Stimulated activated CD8-positive, alpha-beta memory T cell treated with anti-CD3 and anti-CD28 coated beads, Interleukin-7, amount 100 ng/mL, for 24 hours (primary cell): ENCODE data around the gene UVRAG.

Experiments used
- DNase-seq: peaks from one replicate; pipeline ENCODE4 v3.0.0-alpha.2; 2020; ENCODE audit warnings: low read depth

The UVRAG gene

DNA sequence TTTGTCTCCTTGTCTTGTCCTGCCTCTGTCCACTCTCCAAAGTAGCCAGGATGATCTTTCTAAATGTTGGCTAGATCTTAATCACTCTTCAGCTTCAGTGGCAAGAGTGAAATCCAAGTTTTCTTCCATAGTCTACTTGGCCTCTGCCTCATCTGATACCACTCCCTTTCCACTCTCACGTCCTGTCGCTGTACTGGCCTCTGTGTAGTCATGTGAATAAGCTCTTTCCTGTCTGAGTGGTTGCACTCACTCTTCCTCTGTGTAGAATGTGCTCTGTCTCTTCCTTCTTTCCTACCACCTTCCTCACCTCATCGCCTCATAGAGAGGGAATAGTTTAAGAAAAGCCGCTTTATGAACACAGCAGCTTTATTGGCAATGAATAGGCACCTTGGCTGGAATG lies 304.8 kb downstream of the UVRAG start:
- DNase-seq = no peak

DNA sequence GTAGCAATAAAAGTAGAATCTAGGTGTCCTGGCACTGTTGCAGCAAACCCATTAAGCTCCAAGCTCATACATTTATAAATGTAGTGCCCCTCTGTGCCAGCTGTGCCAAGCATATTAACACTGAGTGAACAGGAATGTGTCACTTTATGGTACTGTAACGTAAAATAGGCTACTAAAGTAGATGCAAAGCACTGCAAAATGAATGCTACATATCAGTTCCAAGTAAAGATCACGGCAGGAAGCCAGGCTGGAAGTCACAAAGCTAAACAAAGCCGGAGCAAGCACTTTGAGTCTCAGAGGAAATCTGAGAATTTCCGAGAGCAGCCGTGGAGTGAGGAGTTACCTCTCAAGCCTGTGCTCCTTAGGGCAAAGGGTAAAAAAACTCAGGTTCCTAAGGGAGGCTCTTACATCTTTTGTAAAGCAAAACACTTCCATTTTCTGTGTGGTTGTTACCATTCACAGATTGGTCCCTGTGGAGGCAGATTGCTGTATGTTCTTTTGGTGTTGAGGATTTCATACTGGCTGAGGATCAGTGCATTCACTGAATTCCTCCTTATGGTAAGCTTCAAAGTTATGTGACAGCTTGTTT lies 305.6 kb downstream of the UVRAG start:
- DNase-seq = no peak

DNA sequence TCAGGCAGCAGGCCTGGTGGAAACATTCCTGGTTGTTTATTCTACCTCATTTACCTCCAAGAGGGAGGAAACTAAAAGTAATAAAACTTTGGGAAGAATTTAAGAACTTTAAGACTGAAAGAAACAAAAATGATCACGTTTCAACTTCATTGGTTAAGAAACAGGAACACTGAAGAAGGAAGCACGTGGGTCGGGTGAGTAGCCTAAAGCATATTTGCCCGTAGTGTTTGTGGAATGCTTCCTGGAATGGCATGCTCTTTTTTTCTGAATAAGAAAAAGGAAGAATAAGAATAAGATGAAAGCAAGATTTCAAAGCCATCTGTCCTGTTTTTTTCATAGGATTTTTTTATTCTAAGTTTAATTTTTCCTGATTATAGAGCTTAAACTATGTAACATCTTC lies 308.2 kb downstream of the UVRAG start:
- DNase-seq = no peak

DNA sequence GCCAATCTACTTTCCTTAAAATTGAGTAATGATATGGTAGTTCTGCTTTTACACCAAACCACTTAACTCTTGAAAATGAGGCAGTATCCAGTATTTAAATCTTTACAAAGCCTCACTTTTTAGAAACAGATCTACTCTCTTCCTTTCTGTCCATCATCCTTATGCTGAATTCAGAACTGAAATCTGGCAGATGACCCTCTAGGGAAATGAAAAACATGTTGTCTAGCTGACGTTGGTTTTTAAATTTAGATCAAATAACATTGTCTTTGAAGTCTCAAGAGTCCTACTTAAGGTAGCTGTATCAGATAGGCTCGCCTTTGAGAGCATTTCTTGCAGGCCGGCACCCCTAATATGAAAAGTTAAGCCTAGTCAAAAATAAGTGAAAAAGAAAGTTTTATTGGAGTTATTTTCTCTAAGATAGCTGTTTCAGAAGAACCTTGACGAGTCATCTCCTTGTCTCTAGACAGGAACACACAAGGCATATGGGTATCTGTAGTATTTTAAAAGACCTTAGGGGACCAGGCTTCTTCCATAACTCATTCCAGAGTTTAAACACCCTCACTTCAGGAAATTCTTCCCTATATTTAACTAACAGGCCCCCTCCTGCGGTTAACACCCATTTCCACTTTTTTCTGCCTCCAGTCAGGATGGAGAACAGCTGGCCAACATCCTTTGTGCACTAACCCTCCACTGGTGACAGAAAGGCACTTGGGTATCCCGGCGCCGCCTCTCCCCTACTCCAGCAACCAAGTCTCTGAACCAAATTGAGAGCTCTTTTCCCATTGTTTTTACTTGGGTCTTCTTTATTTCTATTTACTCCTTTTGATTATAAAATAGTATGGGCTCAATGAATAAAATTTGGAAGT lies 310.1 kb downstream of the UVRAG start:
- DNase-seq = no peak

DNA sequence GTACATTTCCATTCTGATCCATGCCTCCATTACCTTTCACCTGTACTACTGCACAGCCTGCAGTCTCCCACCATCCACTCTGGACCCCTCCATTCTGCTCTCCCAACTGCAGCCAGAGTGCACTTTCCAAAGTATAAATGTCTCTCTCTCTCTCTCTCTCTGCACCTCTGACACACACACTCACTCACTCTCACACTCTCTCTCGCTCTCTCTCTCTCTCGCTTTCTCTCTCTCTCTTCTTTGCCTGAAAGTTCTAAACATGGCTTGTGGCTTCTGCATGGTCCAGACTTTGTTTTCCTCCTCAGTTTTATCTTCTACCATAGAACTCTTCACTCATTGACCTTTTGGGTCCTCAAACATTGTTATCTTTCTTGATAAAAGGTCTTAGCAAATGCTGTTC lies 314.7 kb downstream of the UVRAG start:
- no peak for DNase-seq

DNA sequence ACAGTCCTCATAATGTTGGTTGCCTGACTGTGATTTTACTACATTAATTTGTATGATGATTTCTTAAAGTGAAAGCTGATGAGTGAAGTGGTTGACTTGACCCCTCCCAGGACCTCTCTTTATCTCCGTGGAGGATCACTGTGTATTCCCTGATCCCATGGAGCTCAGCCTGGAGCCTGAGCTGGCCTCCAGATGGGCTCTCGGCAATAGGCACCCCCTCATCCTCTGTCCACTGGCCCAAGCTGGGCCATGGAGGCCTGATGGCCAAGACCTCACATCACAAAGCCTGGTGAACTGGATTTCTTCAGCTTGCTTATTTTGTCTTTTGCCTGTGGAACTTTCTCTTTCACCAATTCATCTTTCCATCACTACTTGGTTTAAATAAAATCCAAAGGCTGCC lies 316.1 kb downstream of the UVRAG start:
- DNase-seq = no peak

DNA sequence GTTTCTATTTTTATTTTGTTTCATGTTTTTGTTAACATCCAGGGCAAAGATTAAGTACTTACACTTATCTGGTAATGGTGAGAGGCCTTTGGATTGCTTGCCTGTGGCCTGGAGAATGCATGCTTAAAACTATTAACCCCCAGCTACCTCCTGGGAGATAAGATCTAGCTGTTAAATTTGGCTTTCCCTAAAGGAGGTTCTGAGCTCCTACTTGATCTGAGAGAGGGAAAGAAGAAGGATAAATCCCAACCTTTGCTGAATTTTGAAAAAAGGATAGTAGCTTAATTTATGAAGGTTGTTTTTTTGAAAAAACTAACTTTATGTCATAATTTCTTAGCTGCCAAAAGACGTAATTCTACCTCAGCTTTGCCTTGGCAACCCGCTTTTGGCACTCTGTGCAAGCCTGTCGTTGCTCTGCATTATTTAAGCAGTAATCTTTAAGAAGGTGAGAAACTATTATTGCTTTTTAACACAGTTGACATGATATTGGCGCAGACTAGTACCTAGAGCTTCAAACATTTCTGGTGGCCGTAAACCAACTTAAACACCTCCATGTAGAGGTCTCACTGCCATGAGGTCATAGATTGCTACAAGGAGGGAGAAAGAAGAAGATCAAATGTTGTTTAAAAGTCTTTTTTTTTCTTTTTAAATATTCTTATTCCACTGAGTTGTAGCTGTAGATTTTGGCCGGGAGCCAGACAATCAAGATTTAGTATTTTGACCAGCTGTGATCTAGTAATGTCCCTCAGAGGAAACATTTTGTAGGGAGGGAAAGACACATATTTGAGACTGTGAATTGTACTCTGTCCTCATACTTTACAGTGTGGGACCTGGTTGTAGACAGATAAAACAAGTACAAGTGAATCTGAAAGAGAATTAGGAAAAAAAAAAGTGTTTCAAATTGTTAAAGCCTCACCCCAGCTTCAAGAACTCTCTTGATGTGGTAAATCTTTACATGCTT lies 316.9 kb downstream of the UVRAG start:
- no peak for DNase-seq

DNA sequence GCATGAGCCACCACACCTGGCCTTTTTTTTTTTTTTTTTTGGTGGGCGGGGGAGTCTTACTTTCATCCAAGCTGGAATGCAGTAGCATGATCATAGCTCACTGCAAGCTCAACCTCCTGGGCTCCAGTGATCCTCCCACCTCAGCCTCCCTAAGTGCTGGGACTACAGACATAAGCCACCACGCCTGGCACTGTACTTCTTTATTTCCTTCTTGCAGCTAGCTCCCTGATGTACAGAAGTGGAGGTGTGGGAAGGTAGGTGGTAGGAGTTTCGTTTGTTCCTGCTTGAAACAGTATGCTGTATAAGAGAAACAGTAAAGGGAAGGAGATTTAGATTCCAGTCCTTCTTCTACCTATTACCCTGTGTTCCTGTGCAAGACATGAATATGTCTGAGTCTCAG lies 319.2 kb downstream of the UVRAG start:
- DNase-seq = no peak

DNA sequence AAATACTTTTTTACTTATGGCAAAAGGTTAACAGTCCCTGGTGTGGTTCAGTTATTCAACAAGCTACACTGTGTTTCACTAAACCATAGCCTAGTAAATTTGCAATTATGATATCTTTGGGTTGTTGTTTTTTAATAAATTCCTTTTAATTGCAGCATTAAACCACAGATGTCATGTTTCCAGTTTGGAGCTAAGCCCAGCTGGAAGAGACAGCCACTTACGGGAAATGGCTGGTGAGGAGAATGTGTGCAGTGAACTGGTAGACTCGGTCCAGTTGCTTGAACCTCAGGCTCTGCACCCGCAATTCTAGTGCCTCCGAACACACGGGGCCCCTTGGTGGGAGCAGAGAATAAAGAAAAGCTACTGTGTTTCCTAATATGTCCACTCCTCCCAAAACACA lies 320.5 kb downstream of the UVRAG start:
- no peak for DNase-seq

DNA sequence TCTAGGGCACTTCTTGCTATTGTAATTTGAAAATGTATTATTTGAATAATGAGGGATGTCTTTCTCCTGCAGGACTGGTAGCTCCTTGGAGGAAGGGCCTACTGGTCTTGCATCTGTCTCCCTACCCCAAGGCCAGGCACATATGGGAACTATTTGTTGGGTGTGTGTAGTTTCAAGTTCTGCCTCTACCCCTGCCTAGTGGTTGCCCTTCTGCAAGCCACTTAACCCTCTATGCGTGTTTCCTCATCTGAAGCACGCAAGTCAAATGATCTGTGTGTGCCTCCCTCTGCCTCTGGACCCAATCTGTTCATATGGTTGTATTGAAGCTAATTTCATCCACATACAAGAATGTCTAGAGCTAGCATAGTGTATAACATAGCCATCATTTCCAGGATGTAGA lies 324.3 kb downstream of the UVRAG start:
- DNase-seq = no peak

DNA sequence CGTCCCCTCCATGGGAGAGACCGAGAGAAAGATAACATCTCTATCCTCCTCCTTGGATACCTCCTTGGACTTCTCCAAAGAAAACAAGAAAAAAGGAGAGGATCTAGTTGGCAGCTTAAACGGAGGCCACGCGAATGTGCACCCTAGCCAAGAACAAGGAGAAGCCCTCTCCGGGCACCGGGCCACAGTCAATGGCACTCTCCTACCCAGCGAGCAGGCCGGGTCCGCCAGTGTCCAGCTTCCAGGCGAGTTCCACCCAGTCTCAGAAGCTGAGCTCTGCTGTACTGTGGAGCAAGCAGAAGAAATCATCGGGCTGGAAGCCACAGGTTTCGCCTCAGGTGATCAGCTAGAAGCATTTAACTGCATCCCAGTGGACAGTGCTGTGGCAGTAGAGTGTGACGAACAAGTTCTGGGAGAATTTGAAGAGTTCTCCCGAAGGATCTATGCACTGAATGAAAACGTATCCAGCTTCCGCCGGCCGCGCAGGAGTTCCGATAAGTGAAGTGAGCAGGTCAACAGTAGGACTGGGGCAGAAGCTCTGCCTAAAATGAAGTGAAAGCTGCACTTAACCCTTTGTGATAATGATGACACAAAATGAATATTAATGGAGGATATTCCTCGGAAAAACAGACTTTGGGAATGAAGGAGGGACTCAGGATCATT lies 326.0 kb downstream of the UVRAG start:
- DNase-seq = no peak

DNA sequence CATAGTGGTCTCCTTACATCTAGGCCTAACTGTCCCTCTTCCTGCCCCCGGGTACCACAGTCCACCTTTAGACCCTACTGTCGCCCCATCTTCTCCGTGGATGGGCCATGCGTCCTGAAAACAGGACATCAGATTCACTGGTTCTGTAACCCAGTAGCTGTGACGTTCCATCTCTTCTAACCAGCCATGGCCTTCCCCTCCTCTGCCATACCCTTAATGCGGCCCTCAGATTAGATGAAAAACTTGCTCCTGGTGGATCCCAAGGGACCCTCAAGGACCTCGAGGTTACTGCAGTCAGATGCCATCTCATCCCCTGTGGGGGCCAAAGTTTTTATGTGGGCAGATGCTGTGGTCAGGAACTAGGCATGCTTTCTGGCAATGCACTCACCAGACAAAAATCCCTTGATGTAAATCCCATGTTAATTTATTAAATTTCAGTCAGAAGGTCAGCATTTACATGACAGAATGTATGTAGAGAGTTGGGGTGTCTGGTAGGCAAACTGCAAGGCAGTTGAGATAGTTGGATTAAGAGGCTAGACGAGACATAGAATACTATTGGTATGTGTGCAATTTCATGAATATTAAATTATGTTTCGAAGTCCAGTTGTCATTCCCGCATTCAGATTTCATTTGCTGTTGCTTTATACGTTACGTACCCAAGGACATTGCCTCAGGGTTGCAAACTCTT lies 327.0 kb downstream of the UVRAG start:
- DNase-seq = no peak

DNA sequence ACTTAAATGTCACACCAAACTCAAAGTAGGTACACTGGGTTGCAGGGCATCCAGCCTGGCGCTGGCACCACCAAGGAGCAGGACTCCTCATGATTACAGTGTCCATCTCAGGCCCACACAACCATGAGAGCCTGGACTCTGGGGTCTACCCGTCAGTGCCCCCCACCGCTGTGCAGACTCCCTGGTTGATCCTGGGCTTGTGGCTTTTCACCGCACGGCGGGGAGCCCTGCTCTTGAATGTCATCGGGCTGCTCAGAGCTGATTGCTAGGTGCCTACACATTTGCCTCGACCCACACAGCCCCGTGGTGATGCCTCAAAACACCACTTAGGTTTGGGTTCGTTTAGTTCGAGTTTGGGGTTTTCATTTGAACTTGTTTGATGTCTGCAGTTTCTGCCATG lies 328.3 kb downstream of the UVRAG start:
- no peak for DNase-seq

DNA sequence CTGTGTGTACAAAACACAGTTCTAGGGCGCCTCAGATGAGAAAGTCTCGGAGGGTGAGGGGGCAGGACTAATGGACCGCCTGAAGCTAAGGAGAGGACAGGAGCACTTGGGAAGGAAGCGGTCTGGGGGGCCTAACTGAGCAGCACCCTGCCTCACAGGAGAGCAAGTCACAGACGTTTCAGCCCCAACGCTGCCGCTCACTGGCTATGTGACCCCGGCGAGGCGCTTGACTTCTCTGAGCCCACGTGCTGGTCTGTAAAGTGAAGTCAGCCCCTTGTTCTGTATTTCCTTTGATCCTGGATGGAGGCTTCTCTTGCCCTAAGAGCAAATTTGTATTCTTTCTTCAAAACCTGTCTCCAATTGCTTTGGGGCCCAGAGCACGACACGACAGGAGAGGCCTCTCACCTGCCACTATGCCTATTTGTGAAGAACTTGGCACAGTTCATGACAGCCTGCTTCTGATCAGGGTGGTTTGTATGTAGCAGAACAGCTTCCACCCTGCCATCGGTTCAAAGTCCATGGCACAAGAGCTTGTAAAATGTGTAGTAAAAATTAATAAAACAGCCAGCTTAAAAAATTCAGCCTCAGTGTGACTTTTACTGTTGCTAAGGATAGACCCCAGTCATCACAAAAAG lies 332.2 kb downstream of the UVRAG start:
- DNase-seq = no peak

DNA sequence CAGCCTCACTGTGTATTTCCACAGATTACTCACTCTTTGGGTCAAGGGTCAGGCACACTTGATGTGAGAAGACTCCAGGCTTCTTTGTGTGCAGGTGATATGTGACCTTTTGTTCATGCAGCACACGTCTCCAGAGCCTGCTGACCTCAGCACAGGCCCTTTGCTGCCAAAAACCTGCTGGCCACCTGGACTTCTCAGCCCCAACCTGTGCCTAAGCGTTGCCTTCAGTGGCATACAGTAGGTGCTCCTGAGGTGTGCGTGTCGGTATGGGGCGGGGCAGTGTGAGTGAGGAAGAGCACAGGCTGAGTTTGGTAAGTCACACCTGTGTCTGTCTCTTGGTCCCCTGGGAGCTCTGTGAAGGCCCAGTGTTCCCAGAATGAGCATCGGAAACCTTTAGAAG lies 333.2 kb downstream of the UVRAG start:
- DNase-seq = no peak

DNA sequence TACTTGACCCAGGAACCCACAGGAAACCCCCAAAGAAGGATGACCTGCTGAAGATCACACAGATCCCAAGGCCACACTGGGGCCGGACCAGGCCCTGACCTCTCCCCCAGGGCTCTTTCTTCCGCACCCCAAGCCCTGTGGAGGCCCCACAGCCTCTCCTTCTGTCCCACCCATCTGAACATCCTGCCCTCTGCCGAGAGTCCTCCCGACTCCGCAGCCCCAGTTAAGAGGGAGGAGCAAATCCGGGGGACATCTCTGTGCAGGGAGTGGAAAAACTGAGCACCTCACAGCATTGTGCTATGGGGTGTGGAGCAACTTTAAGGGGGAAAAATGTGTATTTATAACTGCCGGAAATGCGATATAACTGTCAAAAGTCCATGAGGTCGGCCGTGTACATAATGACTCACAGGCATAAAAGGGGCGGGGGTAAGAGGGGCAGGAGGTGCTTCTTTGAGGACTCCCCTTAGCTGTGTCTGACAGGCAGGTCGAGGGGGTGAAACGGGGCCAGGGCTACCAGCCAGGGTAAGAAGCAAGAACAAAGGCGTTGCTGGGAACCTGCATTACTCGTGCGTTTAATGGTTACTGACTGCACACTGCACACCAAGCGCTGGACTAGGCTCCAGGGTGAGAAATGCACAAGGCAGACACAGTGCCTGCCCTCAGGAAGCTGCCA lies 334.1 kb downstream of the UVRAG start:
- DNase-seq = no peak

DNA sequence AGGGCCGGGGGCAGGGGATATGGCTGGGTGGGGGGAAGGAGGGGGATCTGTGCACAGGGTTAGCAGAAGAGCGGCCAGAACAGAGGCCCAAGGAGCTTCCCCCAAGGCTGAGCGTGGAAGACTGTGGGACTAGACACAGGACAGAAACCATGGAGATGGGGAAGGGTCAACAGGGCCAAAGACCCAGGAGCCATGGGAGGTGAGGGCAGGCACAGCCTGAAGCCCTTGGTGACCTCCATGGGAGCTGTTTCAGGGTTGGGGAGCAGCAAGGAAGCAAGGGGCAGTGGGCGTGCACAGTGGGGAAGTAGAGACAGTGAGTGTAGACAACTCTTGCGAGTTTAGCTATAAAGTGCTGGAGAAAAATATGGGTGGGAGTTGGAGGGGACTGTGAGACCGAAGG lies 334.7 kb downstream of the UVRAG start:
- DNase-seq = no peak

DNA sequence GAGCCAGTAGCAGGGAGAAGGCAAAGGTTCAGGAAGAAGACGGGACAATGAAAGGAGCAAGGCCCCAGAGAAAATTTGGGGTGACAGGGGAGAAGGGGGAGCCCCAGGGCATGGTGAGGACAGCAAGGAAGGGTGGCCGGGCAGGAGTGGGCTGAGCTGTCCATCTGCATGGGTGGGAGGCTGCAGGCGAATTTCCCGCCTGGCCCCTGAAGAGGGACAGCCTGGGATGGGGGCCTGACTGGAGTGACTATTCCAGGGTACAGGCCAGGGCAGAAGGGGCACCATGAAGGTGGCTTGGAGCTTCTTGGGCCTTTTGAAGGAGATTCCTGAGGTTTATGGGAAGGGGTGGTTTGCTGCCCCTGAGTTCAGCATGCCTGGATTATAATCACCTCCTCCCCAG lies 335.1 kb downstream of the UVRAG start:
- DNase-seq = no peak

DNA sequence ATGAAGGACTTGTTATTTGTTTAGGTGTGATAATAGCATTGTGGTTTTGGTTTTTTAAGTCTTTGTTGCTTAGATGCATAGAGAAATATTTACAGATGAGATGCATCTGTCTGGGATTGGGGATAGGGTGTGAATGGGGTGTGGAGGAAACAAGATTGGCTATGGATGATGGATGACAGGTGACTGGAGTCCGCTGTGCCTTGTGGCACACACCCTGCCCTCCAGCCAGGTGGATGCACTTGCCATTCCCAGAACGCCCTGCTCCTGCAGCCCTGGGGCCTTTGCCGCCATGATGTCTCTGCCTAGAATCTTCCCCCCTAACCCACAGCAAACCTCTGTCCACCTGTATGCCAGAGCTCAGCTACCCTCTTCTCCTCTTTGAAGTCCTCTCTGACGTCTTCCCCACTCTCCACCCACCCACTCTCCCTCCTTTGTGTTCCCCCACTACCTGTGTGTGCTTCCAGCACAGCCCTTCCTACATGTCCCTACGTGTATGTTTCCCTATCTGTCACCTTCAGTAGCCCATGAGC lies 336.6 kb downstream of the UVRAG start:
- DNase-seq = no peak

DNA sequence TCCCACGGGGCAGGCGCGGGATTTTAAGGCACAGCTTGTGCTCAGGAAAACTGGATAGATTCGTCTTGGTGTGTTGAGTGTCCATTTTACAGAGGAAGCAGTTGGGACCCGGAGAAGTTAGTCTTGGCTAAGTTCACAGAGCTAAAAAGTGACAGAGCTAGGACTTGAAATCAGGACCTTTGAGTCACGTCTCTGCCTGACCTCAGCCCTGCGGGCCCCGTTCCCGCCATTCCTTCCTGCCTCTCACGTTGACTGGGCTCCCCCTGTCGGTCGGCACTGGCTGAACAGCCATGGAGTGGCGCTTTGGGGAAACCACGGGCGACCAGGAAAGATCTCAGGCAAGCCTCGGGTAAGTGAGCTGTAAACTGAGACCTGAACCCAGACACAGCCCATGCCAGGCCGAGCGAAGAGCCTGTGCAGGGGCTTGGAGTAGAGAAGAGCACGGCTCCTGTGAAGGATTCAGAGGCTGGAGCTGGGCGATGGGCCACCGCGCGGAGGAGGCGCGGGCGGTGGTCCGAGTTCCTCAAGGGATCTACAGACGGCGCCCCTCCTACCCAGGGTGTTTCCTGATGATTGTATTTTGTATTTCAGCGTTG lies 337.2 kb downstream of the UVRAG start:
- peak; percentile 76 for DNase-seq
